Activated B cell treated with CpG ODN at 0.5 μM for 24 hours (primary cell): Measurements from ENCODE around the gene EPN2. TPM values are rescaled to one million over a fixed set of nuclear protein-coding genes. Genes with fewer than 3 reads are reported as not detected.

ENCODE experiments used
- ATAC-seq: fragments of 200-7000 bp; cut with Tn5 transposase; one replicate; pipeline ENCODE4 v1.10.0; 2021; ENCODE audit warnings: low read depth, mild to moderate bottlenecking, moderate library complexity
- CTCF ChIA-PET: fragments of 350-600 bp; sonication (Branson Sonifier 250); formaldehyde crosslinking; loops from one replicate; lab custom pipeline; 2021; ENCODE audit warnings: antibody characterized with exemption; lab: Charles Lee
- POLR2A ChIA-PET: fragments of 350-600 bp; sonication (Branson Sonifier 250); formaldehyde crosslinking; loops from one replicate; lab custom pipeline; 2021; ENCODE audit warnings: antibody characterized with exemption; lab: Charles Lee
- DNase-seq: peaks from one replicate; pipeline ENCODE4 v3.0.0; 2022
- H3K27ac Mint-ChIP-seq: one replicate; pipeline ENCODE4 v1.8.0; 2020; ENCODE audit warnings: mixed read lengths
- H3K27me3 Mint-ChIP-seq: one replicate; pipeline ENCODE4 v1.8.0; 2021; ENCODE audit warnings: mixed read lengths
- H3K36me3 Mint-ChIP-seq: one replicate; pipeline ENCODE4 v1.8.0; 2021; ENCODE audit warnings: low read depth, mixed read lengths
- H3K4me1 Mint-ChIP-seq: one replicate; pipeline ENCODE4 v1.8.0; 2021; ENCODE audit warnings: mixed read lengths
- H3K4me3 Mint-ChIP-seq: one replicate; pipeline ENCODE4 v1.8.0; 2020; ENCODE audit warnings: mild to moderate bottlenecking, mixed read lengths
- H3K9me3 Mint-ChIP-seq: one replicate; pipeline ENCODE4 v1.8.0; 2020; ENCODE audit warnings: mixed read lengths
- intact Hi-C: fragments of 100-400 bp; cut with micrococcal nuclease; formaldehyde crosslinking; loops from one replicate; pipeline ENCODE4 v1.15.1; 2024
- total RNA-seq: library from RNA; stranded (reverse); gene quantifications from 2 replicates; pipeline ENCODE4 v1.2.3, GENCODE V29; 2022
- TF ChIP-seq, protein P1 (sequence below): fragments of 200-600 bp; IDR thresholded peaks from one replicate; pipeline ENCODE4 v1.8.0; 2022; ENCODE audit warnings: antibody characterized with exemption, mild to moderate bottlenecking

Gene EPN2
- total RNA-seq, 1 donor from 2014 or later, result 16.6 TPM

DNA sequence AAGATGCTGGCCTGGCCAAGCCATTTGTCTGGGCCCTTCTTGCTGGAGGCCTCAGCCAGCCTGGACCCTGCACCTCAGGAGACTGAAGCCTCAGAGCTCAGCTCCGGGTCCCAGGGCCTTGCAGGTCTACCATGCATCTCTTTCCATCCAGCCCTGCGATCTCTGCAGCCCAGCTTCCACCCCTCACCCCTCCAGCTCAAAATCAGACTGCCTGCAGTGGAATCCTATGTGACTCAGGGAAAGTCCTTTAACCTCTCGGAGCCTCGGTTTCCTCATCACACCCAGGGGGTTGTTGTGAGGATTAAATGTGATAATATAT is 128.3 kb downstream of the EPN2 start:
- H3K27me3 Mint-ChIP-seq, result no peaks in the 10 kb centered on the region
- CTCF ChIA-PET, result interaction anchor here (0.9 to 4.5 kb wide), 4 partner anchors 82 to 402 kb away, joined by 3 to 19 read pairs (median 8); no protein-coding TSS in a partner anchor
- intact Hi-C loops, result no loop called here
- no peak overlapping the region for H3K27ac Mint-ChIP-seq
- H3K9me3 Mint-ChIP-seq, result no peaks in the 10 kb centered on the region
- DNase-seq (no peak), ATAC-seq (no peak)
- POLR2A ChIA-PET, result interaction anchor here (1.3 kb wide), 1 partner anchor 12 kb away, joined by 4 read pairs; no protein-coding TSS in a partner anchor
- H3K4me3 Mint-ChIP-seq, result no peak overlapping the region
- peaks cover 27% of the 10 kb centered on the region for H3K4me1 Mint-ChIP-seq
- no peaks in the 10 kb centered on the region for H3K36me3 Mint-ChIP-seq
- TF ChIP-seq, protein P1, sequence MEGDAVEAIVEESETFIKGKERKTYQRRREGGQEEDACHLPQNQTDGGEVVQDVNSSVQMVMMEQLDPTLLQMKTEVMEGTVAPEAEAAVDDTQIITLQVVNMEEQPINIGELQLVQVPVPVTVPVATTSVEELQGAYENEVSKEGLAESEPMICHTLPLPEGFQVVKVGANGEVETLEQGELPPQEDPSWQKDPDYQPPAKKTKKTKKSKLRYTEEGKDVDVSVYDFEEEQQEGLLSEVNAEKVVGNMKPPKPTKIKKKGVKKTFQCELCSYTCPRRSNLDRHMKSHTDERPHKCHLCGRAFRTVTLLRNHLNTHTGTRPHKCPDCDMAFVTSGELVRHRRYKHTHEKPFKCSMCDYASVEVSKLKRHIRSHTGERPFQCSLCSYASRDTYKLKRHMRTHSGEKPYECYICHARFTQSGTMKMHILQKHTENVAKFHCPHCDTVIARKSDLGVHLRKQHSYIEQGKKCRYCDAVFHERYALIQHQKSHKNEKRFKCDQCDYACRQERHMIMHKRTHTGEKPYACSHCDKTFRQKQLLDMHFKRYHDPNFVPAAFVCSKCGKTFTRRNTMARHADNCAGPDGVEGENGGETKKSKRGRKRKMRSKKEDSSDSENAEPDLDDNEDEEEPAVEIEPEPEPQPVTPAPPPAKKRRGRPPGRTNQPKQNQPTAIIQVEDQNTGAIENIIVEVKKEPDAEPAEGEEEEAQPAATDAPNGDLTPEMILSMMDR, result no peak

DNA sequence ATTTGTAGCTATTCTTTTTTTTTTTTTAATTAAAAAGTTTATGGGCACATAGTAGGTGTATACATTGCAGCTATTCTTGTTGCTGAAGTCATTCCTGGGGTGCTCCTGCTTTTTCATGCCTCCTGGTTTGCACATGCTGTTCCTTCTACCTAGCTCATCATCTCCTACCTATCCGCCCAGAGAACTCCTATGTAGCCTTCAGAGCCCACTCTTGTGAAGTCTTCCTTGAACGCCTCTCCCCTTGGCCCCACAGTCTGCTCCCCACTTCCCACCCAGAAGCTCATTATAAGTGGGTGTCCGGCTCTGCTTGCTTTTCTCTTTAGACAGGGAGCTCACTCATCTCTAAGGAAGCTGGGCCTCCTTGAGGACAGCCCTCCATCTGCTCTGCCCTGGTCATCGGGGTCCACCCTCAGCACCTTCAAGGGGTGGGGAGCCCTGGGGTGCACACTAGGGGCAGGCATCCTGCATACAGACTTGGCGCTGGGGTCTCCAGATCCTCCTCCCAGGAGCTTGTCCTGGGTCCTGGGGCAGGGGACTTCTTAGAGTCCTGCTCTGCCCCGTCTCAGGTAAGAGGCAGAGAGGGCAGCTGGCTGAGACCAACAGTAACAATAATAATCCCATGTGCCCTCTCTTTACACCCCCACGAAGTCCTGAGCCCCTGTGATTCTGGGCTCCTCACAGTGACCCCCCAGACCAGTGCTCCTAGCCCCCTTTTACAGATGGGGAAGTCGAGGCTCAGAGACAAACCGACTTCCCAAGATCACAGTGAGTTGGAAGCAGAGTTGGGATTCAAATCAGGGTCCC is 128.9 kb downstream of the EPN2 start:
- Mint-ChIP-seq H3K27ac (no peak overlapping the region), H3K4me1 (peaks cover 33% of the 10 kb centered on the region), H3K9me3 (no peaks in the 10 kb centered on the region), H3K36me3 (no peaks in the 10 kb centered on the region), H3K27me3 (no peaks in the 10 kb centered on the region), H3K4me3 (no peak overlapping the region)
- TF ChIP-seq, protein P1, result no peak
- DNase-seq (no peak), ATAC-seq (no peak)
- CTCF ChIA-PET, result interaction anchor here (0.9 to 4.5 kb wide), 4 partner anchors 81 to 401 kb away, joined by 3 to 19 read pairs (median 8); no protein-coding TSS in a partner anchor
- POLR2A ChIA-PET, result interaction anchor here (1.3 kb wide), 1 partner anchor 11 kb away, joined by 4 read pairs; no protein-coding TSS in a partner anchor
- intact Hi-C loops, result no loop called here

DNA sequence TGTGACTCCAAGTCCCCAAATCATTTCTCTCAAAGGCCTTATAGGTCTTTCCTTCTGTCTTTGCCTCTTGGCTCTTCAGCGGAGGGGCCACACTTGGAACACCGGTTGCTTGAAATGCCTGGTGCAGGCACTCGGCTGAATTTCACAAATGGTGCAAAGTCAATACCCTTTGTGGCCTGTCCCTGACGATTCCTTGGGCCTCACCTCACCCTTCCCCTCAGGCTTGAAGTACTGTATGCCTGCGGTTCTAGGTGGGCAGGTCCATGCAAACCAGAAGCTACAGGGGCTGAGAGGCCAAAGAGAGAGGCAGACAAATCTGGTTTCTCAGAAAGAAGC is 129.4 kb downstream of the EPN2 start:
- Mint-ChIP-seq H3K27me3 (no peaks in the 10 kb centered on the region), H3K27ac (no peak overlapping the region), H3K4me3 (no peak overlapping the region), H3K9me3 (no peaks in the 10 kb centered on the region), H3K36me3 (no peaks in the 10 kb centered on the region), H3K4me1 (peaks cover 39% of the 10 kb centered on the region)
- POLR2A ChIA-PET, result no interaction called here
- CTCF ChIA-PET, result interaction anchor here (1.2 to 4.5 kb wide), 3 partner anchors 81 to 400 kb away, joined by 3 to 19 read pairs (median 14); no protein-coding TSS in a partner anchor
- intact Hi-C loops, result no loop called here
- ATAC-seq (no peak), DNase-seq (no peak)
- TF ChIP-seq, protein P1, result no peak

DNA sequence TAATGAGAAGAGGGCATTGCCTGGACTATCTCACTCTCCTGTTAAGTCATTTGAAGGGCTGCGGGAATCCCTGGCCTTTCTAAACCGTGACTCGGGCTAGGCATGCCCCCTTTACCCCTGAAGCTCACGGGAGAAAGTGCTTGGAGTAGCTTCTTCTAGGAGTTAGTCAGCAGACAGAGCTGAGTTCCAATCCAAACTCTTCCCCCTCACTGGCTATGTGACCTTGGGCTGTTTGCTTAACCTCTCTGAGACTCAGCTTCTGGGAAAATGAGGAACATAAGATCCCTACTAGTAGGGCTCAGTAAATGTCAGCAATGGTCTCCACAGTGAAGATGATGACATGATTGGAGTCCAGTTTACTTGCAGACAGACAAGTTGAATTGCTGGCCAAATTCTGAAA is 131.1 kb downstream of the EPN2 start:
- no peak for ATAC-seq
- Mint-ChIP-seq H3K9me3 (no peaks in the 10 kb centered on the region), H3K4me3 (no peak overlapping the region), H3K4me1 (peaks cover 50% of the 10 kb centered on the region), H3K27ac (no peak overlapping the region), H3K27me3 (no peaks in the 10 kb centered on the region), H3K36me3 (no peaks in the 10 kb centered on the region)
- no peak for DNase-seq
- CTCF ChIA-PET, result no interaction called here
- TF ChIP-seq, protein P1, result no peak
- POLR2A ChIA-PET, result no interaction called here
- intact Hi-C loops, result no loop called here

DNA sequence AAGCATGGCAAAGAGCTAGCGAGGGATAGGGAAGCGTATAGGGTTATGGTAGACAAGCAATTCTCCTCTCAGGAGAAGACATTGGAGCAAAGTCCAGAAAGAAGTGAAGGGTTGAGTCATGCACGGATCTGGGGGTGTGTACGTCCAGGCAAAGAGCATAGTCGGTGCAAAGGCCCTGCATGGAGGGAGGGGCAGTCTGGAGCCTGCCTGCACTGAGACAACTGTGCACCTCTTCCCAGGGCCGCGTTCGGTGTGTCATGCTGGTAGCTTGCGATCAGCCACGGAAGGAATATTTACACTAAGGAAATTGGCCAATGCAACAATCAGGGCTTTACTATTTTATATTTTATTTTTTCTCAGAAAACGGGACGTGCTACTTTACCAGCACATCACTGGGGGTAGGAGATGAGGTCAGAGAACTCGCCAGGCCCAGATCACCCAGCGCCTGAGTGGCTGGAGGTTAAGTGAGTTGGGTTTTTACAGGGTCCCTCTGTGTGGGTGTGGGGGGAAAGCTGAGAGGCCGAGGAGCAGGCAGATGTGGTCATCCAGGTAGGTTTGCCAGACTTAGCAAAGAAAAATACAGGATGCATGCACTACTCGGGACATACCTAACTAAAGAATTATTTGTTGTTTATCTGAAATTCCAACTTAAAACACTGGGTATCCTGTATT is 132.1 kb downstream of the EPN2 start:
- intact Hi-C loops, result no loop called here
- ATAC-seq (no peak), DNase-seq (no peak)
- Mint-ChIP-seq H3K27ac (no peak overlapping the region), H3K9me3 (no peaks in the 10 kb centered on the region), H3K27me3 (no peaks in the 10 kb centered on the region), H3K4me3 (no peak overlapping the region), H3K36me3 (no peaks in the 10 kb centered on the region), H3K4me1 (peaks cover 52% of the 10 kb centered on the region)
- CTCF ChIA-PET, result interaction anchor here (0.8 to 1.5 kb wide), 2 partner anchors 31 to 397 kb away, joined by 3 to 4 read pairs; no protein-coding TSS in a partner anchor
- POLR2A ChIA-PET, result no interaction called here
- TF ChIP-seq, protein P1, result no peak
